ENCODE data around the gene AOC1.

Gene AOC1

DNA sequence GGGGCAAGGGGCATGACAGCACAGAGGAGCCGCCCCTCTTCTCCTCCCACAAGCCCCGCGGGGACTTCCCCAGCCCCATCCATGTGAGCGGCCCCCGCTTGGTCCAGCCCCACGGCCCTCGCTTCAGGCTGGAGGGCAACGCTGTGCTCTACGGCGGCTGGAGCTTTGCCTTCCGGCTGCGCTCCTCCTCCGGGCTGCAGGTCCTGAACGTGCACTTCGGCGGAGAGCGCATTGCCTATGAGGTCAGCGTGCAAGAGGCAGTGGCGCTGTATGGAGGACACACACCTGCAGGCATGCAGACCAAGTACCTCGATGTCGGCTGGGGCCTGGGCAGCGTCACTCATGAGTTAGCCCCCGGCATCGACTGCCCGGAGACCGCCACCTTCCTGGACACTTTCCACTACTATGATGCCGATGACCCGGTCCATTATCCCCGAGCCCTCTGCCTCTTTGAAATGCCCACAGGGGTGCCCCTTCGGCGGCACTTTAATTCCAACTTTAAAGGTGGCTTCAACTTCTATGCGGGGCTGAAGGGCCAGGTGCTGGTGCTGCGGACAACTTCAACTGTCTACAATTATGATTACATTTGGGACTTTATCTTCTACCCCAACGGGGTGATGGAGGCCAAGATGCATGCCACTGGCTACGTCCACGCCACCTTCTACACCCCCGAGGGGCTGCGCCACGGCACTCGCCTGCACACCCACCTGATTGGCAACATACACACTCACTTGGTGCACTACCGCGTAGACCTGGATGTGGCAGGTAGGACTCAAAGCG is 5.1 kb downstream of the AOC1 start:
- TF ChIP-seq, protein P1, sequence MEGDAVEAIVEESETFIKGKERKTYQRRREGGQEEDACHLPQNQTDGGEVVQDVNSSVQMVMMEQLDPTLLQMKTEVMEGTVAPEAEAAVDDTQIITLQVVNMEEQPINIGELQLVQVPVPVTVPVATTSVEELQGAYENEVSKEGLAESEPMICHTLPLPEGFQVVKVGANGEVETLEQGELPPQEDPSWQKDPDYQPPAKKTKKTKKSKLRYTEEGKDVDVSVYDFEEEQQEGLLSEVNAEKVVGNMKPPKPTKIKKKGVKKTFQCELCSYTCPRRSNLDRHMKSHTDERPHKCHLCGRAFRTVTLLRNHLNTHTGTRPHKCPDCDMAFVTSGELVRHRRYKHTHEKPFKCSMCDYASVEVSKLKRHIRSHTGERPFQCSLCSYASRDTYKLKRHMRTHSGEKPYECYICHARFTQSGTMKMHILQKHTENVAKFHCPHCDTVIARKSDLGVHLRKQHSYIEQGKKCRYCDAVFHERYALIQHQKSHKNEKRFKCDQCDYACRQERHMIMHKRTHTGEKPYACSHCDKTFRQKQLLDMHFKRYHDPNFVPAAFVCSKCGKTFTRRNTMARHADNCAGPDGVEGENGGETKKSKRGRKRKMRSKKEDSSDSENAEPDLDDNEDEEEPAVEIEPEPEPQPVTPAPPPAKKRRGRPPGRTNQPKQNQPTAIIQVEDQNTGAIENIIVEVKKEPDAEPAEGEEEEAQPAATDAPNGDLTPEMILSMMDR (IDR thresholded peaks at IDR 0.05; ENCODE audit: low read depth, low read length, missing control alignments): no peak
- no peak for DNase-seq (ENCODE audit: low read depth)
- no peak overlapping the region for H3K4me3 ChIP-seq (ENCODE audit: low read depth, low read length)
- in situ Hi-C loops (cut with HindIII; ENCODE audit: low sequenced_read_pairs): no loop called here

DNA sequence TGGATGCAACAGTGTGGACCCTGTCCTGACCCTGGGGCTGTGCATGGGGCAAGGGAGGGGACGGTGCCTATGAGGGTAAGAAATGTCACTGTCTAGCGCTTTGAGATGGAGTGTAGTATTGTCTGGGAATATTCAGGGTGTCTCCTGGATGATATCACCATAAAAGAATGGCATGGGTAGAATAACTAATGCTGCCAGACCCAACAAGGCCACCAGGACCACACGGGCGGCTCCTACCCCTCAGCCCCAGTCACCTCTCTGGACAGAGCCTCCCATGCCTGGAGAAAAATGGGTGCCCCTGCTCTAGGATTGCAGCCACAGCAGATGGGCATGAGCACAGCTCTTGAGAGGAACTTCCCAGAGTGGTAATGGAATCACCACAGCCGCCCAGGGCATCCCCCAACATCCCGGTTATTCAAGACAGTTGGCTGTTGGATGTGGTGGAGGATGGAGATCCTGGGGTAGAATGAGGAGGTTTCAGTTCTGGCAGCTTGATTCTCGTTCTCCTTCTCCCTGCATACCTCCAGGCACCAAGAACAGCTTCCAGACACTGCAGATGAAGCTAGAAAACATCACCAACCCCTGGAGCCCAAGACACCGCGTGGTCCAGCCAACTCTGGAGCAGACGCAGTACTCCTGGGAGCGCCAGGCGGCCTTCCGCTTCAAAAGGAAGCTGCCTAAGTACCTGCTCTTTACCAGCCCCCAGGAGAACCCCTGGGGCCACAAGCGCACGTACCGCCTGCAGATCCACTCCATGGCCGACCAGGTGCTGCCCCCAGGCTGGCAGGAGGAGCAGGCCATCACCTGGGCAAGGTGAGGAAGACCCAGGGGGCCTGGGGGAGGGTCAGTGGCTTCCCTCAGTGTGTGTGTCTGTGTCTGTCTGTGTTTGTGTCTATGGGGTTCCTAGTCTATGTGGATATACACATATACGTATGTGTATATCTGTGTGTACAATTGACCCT is 6.2 kb downstream of the AOC1 start:
- DNase-seq (ENCODE audit: low read depth): no peak
- in situ Hi-C loops (cut with HindIII; ENCODE audit: low sequenced_read_pairs): no loop called here
- TF ChIP-seq, protein P1 (IDR thresholded peaks at IDR 0.05; ENCODE audit: low read depth, low read length, missing control alignments): no peak
- no peak overlapping the region for H3K4me3 ChIP-seq (ENCODE audit: low read depth, low read length)

DNA sequence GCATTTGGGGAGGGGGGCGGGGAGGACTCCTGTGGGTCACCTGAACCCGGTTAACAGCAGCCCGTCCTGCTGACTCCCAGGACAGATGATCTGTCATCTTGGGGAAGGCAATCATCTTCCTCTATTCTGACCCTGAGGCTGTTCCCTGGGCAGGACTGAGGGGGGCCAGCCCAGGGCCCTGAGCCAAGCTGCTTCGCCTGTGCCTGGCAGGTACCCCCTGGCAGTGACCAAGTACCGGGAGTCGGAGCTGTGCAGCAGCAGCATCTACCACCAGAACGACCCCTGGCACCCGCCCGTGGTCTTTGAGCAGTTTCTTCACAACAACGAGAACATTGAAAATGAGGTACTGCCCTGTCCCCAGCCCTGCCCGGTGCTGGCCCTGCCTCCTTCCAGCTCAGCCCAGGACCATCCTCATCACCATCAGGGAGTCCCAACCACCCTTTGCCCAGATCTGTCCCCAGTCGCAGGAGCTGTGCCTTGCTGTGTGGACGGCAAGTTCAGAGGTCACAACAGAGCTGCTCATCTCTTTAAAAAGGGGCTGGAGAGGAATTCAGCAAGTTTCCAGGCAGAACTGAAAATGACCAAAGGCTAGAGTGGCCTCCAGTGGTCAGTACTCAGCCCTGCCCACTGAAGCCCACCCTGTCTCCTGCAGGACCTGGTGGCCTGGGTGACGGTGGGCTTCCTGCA is 8.1 kb downstream of the AOC1 start:
- no peak overlapping the region for H3K4me3 ChIP-seq (ENCODE audit: low read depth, low read length)
- in situ Hi-C loops (cut with HindIII; ENCODE audit: low sequenced_read_pairs): no loop called here
- TF ChIP-seq, protein P1 (IDR thresholded peaks at IDR 0.05; ENCODE audit: low read depth, low read length, missing control alignments): no peak
- DNase-seq (ENCODE audit: low read depth): no peak

DNA sequence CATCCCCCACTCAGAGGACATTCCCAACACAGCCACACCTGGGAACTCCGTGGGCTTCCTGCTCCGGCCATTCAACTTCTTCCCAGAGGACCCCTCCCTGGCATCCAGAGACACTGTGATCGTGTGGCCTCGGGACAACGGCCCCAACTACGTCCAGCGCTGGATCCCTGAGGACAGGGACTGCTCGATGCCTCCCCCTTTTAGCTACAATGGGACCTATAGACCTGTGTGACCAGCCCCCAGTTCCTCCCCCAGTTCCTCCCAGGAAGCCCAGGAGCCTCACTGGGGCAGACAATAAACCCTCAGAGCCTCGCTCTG is 8.6 kb downstream of the AOC1 start:
- H3K4me3 ChIP-seq (ENCODE audit: low read depth, low read length): no peak overlapping the region
- TF ChIP-seq, protein P1 (IDR thresholded peaks at IDR 0.05; ENCODE audit: low read depth, low read length, missing control alignments): no peak
- in situ Hi-C loops (cut with HindIII; ENCODE audit: low sequenced_read_pairs): no loop called here
- no peak for DNase-seq (ENCODE audit: low read depth)

DNA sequence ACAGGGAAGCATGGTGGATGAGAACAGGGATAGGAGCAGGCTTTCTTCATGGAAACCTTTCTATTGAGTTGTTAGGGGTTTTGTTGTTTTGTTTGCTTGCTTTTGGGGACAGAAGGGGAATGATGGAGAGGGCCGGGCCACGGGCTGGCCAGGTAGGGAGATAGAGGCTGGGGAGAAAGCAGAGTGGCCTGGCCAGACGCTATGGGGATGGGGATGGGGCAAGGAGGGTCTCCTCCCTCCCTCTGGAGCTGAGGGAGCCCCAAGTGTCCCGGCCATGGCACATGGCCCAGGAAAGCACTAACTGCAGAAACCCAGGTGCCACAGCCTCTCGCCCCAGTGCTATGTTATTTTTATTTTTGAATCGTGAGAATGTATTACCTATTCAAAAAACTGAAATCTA is 10.0 kb downstream of the AOC1 start:
- no peak for DNase-seq (ENCODE audit: low read depth)
- TF ChIP-seq, protein P1 (IDR thresholded peaks at IDR 0.05; ENCODE audit: low read depth, low read length, missing control alignments): no peak
- no peak overlapping the region for H3K4me3 ChIP-seq (ENCODE audit: low read depth, low read length)
- in situ Hi-C loops (cut with HindIII; ENCODE audit: low sequenced_read_pairs): no loop called here

DNA sequence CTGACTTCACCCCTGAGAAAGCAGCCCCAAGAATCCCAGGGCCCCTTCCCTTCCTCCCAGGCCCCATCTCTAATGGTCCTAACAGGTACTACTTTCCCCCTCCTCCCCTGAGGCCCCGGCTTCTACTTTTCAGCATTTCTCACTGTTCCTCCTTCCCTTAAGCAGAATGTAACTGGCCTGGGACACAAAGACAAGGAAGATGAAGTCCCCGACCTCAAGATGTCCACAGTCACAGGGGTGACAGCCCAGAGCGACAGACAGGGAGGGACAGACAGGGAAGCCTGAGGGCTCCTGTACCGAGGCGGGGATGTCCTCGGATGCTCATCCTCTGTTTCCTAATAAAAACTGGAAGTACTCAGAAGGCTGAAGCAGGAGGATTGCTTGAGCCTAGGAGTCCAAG is 11.6 kb downstream of the AOC1 start:
- no peak overlapping the region for H3K4me3 ChIP-seq (ENCODE audit: low read depth, low read length)
- DNase-seq (ENCODE audit: low read depth): no peak
- TF ChIP-seq, protein P1 (IDR thresholded peaks at IDR 0.05; ENCODE audit: low read depth, low read length, missing control alignments): no peak
- in situ Hi-C loops (cut with HindIII; ENCODE audit: low sequenced_read_pairs): no loop called here

Measured in astrocyte of the cerebellum (primary cell).